Measurements from ENCODE around the gene TAF5L. TPM values are rescaled to one million over a fixed set of nuclear protein-coding genes. Genes with fewer than 3 reads are reported as not detected.

TAF5L gene
- total and polyA plus RNA-seq, 2 of the 13 experiments (the other 11 are each of a cell fraction or from before 2014, with no cell fraction given): 10.8 to 18.2 TPM

- TF ChIP-seq DMTF1 (CRISPR knock-in tag; IDR thresholded peaks at IDR 0.05): no peak
- no peak for TF ChIP-seq PRDM15 (CRISPR knock-in tag; IDR thresholded peaks at IDR 0.05)
- TF ChIP-seq EHMT2 (IDR thresholded peaks at IDR 0.05; ENCODE audit: borderline replicate concordance, low read depth, low read length): no peak
- TF ChIP-seq ZNF766 (CRISPR knock-in tag; IDR thresholded peaks at IDR 0.05; ENCODE audit: borderline replicate concordance): no peak
- TF ChIP-seq FOXA1 (IDR thresholded peaks at IDR 0.05): no peak
- no peak for TF ChIP-seq FOXA1 (CRISPR knock-in tag; IDR thresholded peaks at IDR 0.05)
- TF ChIP-seq ZNF691 (CRISPR knock-in tag; IDR thresholded peaks at IDR 0.05; ENCODE audit: borderline replicate concordance, low read depth): no peak
- TF ChIP-seq NRL (CRISPR knock-in tag; IDR thresholded peaks at IDR 0.05; ENCODE audit: borderline replicate concordance): peak; percentile 79
- no peak for TF ChIP-seq ZNF362 (CRISPR knock-in tag; IDR thresholded peaks at IDR 0.05; ENCODE audit: borderline replicate concordance)
- no peak for TF ChIP-seq SOX6 (IDR thresholded peaks at IDR 0.05)
- TF ChIP-seq SOX6 (CRISPR knock-in tag; IDR thresholded peaks at IDR 0.05): no peak
- TF ChIP-seq ZNF639 (CRISPR knock-in tag; conservative IDR thresholded peaks at IDR 0.05): no peak; the same call in 1 of the 2 replicates
- no peak for TF ChIP-seq ISL2 (CRISPR knock-in tag; IDR thresholded peaks at IDR 0.05)
- TF ChIP-seq SMARCC2 (IDR thresholded peaks at IDR 0.05): no peak
- no peak for TF ChIP-seq ETV5 (CRISPR knock-in tag; IDR thresholded peaks at IDR 0.05; ENCODE audit: borderline replicate concordance)
- no peak for TF ChIP-seq ZNF567 (CRISPR knock-in tag; IDR thresholded peaks at IDR 0.05; ENCODE audit: borderline replicate concordance)
- TF ChIP-seq ZFAT (CRISPR knock-in tag; conservative IDR thresholded peaks at IDR 0.05): no peak
- no peak for TF ChIP-seq DNMT1 (CRISPR knock-in tag; IDR thresholded peaks at IDR 0.05)
- 0 out of 2 replicates have a peak, but pooled peaks have one; percentile 42 for TF ChIP-seq IRF9 (CRISPR knock-in tag; IDR thresholded peaks at IDR 0.05; ENCODE audit: borderline replicate concordance)
These were observed 629 bp downstream of the TAF5L start (continued) for GRCh38 chr1:229625071-229625914.
